Measurements from ENCODE around the gene AIFM3. TPM values are rescaled to one million over a fixed set of nuclear protein-coding genes. Genes with fewer than 3 reads are reported as not detected.
A peak's percentile ranks its signal among the peaks of the same experiment; 100 is the strongest.

Gene AIFM3
- total and polyA plus RNA-seq, 2 experiments from 2014 or later, result 0.45 to 1.5 TPM

DNA sequence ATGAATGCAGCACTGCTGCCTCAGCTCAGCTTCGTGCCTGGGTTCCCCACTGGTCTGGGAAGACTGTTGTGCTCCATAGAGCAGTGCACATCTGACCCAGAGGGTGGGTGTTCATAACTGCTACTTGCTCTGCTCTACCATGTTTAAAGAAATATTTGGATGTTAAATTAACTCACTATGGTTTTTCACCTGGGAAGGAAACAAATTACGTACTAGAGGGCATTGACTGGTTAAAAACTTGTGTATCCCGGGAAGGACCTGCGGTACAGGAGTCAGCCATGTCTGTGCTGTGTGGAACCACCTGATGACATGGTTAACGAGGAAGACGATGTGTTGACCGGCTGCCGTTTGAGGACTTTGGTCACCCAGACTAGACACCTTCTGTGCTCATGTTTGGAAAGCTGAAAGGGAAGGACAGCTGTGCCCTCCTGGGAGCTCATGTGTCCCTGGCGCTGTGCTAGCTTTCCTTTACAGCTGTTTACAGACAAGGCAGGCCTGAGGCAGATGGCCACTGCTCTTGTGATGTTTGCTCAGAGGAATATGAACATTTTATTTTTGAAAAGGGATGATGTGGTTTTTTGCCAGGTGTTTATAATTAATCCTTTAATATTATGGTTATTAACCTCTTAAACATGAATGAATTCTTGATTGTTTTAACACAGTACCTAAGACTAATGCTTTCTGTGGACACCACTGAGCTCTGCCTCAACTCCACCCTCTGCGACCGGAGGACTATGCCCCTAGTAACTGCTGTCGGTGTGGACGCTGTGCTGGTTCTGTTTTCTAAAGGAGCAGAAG is 14.3 kb upstream of the AIFM3 start:
- Histone ChIP-seq H2AFZ (no peak overlapping the region), H3K4me1 (ENCODE audit: insufficient read depth) (peaks cover 11% of the 10 kb centered on the region; the same call in 1 of the 2 replicates), H3K9me2 (ENCODE audit: insufficient read depth) (no peaks in the 10 kb centered on the region), H4K20me1 (replicated peaks; ENCODE audit: insufficient read depth) (peaks cover 49% of the 10 kb centered on the region), H3F3A (replicated peaks; ENCODE audit: low read depth) (peaks cover 11% of the 10 kb centered on the region; the same call in 1 of the 2 replicates), H3K4me3 (no peak overlapping the region), H3K36me3 (ENCODE audit: insufficient read depth) (peaks cover 21% of the 10 kb centered on the region), H3K27ac (ENCODE audit: low read depth) (no peak overlapping the region), H3K4me2 (no peak overlapping the region), H3K27me3 (ENCODE audit: insufficient read depth) (peaks cover 6% of the 10 kb centered on the region; the same call in 1 of the 2 replicates), H3K79me2 (replicated peaks; ENCODE audit: insufficient read depth) (peaks cover 39% of the 10 kb centered on the region)
- H3K36me3 Mint-ChIP-seq (ENCODE audit: low read depth), result peaks cover 46% of the 10 kb centered on the region
- DNase-seq (ENCODE audit: low spot score) (no peak), ATAC-seq (no peak)
- no peak overlapping the region for H3K4me3 Mint-ChIP-seq
- H3K9me3 Mint-ChIP-seq, result no peaks in the 10 kb centered on the region
- TF ChIP-seq STAT1 (IDR thresholded peaks at IDR 0.05; ENCODE audit: unreplicated experiment) (no peak), ZNF331 (CRISPR knock-in tag; IDR thresholded peaks at IDR 0.05; ENCODE audit: low read depth) (no peak), EZH2phosphoT487 (IDR thresholded peaks at IDR 0.05; ENCODE audit: unreplicated experiment) (no peak), NANOG (IDR thresholded peaks at IDR 0.05; ENCODE audit: borderline replicate concordance) (no peak), CREB1 (CRISPR knock-in tag; IDR thresholded peaks at IDR 0.05; ENCODE audit: low read depth) (no peak), ZNF114 (CRISPR knock-in tag; IDR thresholded peaks at IDR 0.05) (no peak), REST (IDR thresholded peaks at IDR 0.05; ENCODE audit: unreplicated experiment) (no peak), JUNB (IDR thresholded peaks at IDR 0.05; ENCODE audit: unreplicated experiment) (no peak), POLR2AphosphoS5 (IDR thresholded peaks at IDR 0.05; ENCODE audit: low read depth) (no peak), EZH2 (IDR thresholded peaks at IDR 0.05; ENCODE audit: low read depth, unreplicated experiment) (no peak)
- TF ChIP-seq, protein P1, sequence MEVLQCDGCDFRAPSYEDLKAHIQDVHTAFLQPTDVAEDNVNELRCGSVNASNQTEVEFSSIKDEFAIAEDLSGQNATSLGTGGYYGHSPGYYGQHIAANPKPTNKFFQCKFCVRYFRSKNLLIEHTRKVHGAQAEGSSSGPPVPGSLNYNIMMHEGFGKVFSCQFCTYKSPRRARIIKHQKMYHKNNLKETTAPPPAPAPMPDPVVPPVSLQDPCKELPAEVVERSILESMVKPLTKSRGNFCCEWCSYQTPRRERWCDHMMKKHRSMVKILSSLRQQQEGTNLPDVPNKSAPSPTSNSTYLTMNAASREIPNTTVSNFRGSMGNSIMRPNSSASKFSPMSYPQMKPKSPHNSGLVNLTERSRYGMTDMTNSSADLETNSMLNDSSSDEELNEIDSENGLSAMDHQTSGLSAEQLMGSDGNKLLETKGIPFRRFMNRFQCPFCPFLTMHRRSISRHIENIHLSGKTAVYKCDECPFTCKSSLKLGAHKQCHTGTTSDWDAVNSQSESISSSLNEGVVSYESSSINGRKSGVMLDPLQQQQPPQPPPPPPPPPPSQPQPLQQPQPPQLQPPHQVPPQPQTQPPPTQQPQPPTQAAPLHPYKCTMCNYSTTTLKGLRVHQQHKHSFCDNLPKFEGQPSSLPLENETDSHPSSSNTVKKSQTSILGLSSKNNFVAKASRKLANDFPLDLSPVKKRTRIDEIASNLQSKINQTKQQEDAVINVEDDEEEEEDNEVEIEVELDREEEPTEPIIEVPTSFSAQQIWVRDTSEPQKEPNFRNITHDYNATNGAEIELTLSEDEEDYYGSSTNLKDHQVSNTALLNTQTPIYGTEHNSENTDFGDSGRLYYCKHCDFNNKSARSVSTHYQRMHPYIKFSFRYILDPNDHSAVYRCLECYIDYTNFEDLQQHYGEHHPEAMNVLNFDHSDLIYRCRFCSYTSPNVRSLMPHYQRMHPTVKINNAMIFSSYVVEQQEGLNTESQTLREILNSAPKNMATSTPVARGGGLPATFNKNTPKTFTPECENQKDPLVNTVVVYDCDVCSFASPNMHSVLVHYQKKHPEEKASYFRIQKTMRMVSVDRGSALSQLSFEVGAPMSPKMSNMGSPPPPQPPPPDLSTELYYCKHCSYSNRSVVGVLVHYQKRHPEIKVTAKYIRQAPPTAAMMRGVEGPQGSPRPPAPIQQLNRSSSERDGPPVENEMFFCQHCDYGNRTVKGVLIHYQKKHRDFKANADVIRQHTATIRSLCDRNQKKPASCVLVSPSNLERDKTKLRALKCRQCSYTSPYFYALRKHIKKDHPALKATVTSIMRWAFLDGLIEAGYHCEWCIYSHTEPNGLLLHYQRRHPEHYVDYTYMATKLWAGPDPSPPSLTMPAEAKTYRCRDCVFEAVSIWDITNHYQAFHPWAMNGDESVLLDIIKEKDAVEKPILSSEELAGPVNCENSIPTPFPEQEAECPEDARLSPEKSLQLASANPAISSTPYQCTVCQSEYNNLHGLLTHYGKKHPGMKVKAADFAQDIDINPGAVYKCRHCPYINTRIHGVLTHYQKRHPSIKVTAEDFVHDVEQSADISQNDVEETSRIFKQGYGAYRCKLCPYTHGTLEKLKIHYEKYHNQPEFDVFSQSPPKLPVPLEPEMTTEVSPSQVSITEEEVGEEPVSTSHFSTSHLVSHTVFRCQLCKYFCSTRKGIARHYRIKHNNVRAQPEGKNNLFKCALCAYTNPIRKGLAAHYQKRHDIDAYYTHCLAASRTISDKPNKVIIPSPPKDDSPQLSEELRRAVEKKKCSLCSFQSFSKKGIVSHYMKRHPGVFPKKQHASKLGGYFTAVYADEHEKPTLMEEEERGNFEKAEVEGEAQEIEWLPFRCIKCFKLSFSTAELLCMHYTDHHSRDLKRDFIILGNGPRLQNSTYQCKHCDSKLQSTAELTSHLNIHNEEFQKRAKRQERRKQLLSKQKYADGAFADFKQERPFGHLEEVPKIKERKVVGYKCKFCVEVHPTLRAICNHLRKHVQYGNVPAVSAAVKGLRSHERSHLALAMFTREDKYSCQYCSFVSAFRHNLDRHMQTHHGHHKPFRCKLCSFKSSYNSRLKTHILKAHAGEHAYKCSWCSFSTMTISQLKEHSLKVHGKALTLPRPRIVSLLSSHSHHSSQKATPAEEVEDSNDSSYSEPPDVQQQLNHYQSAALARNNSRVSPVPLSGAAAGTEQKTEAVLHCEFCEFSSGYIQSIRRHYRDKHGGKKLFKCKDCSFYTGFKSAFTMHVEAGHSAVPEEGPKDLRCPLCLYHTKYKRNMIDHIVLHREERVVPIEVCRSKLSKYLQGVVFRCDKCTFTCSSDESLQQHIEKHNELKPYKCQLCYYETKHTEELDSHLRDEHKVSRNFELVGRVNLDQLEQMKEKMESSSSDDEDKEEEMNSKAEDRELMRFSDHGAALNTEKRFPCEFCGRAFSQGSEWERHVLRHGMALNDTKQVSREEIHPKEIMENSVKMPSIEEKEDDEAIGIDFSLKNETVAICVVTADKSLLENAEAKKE (CRISPR knock-in tag; IDR thresholded peaks at IDR 0.05), result no peak
- TF ChIP-seq, protein P2, sequence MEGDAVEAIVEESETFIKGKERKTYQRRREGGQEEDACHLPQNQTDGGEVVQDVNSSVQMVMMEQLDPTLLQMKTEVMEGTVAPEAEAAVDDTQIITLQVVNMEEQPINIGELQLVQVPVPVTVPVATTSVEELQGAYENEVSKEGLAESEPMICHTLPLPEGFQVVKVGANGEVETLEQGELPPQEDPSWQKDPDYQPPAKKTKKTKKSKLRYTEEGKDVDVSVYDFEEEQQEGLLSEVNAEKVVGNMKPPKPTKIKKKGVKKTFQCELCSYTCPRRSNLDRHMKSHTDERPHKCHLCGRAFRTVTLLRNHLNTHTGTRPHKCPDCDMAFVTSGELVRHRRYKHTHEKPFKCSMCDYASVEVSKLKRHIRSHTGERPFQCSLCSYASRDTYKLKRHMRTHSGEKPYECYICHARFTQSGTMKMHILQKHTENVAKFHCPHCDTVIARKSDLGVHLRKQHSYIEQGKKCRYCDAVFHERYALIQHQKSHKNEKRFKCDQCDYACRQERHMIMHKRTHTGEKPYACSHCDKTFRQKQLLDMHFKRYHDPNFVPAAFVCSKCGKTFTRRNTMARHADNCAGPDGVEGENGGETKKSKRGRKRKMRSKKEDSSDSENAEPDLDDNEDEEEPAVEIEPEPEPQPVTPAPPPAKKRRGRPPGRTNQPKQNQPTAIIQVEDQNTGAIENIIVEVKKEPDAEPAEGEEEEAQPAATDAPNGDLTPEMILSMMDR (conservative IDR thresholded peaks at IDR 0.05; ENCODE audit: low read depth in 2 of 2), result no peak
- TF ChIP-seq, protein P3, sequence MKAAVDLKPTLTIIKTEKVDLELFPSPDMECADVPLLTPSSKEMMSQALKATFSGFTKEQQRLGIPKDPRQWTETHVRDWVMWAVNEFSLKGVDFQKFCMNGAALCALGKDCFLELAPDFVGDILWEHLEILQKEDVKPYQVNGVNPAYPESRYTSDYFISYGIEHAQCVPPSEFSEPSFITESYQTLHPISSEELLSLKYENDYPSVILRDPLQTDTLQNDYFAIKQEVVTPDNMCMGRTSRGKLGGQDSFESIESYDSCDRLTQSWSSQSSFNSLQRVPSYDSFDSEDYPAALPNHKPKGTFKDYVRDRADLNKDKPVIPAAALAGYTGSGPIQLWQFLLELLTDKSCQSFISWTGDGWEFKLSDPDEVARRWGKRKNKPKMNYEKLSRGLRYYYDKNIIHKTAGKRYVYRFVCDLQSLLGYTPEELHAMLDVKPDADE (IDR thresholded peaks at IDR 0.05), result no peak
- peaks cover 7% of the 10 kb centered on the region for H3K27me3 Mint-ChIP-seq (ENCODE audit: insufficient read depth, low read depth, poor library complexity)
- H3K27ac Mint-ChIP-seq, result peak overlapping the region; percentile 11; the same call in 1 of the 2 replicates
- peaks cover 10% of the 10 kb centered on the region; the same call in 2 of the 3 replicates for H3K4me1 Mint-ChIP-seq
